ENCODE data around the gene SGSH.
"Not testable (repeated sequence)": the region's sequence is repeated elsewhere in the genome, so short reads cannot be mapped to it uniquely, and the experiment has no call there.

SGSH gene

GRCh38 chr17:80202197-80202596 is 17.9 kb downstream of the SGSH start:
- H3K9me3 ChIP-seq (ENCODE audit: insufficient read depth, low read depth, low read length), result no peaks in the 10 kb centered on the region
- no peak overlapping the region for H3K4me3 ChIP-seq (ENCODE audit: low read length)
- no peak overlapping the region for H3K27ac ChIP-seq (ENCODE audit: low read length)
- H3K36me3 ChIP-seq (ENCODE audit: insufficient read depth, low read depth, low read length), result no peaks in the 10 kb centered on the region
- no peak overlapping the region for H3K9ac ChIP-seq (ENCODE audit: low read depth, low read length)
- no peaks in the 10 kb centered on the region for H3K4me1 ChIP-seq (ENCODE audit: insufficient read depth, low read length)
- H3K27me3 ChIP-seq (ENCODE audit: insufficient read depth, low read length), result no peaks in the 10 kb centered on the region

- Histone ChIP-seq H3K4me1 (ENCODE audit: insufficient read depth, low read length) (no peaks in the 10 kb centered on the region), H3K27me3 (ENCODE audit: insufficient read depth, low read length) (no peaks in the 10 kb centered on the region), H3K9ac (ENCODE audit: low read depth, low read length) (no peak overlapping the region), H3K27ac (ENCODE audit: low read length) (no peak overlapping the region), H3K9me3 (ENCODE audit: insufficient read depth, low read depth, low read length) (no peaks in the 10 kb centered on the region), H3K4me3 (ENCODE audit: low read length) (no peak overlapping the region), H3K36me3 (ENCODE audit: insufficient read depth, low read depth, low read length) (no peaks in the 10 kb centered on the region)
Observed at GRCh38 chr17:80201446-80201845, 18.7 kb downstream of the SGSH start.

GRCh38 chr17:80199295-80199694 is 20.8 kb downstream of the SGSH start:
- H3K9ac ChIP-seq (ENCODE audit: low read depth, low read length); H3K4me3 ChIP-seq (ENCODE audit: low read length); H3K27ac ChIP-seq (ENCODE audit: low read length); H3K4me1 ChIP-seq (ENCODE audit: insufficient read depth, low read length); H3K9me3 ChIP-seq (ENCODE audit: insufficient read depth, low read depth, low read length); H3K36me3 ChIP-seq (ENCODE audit: insufficient read depth, low read depth, low read length); H3K27me3 ChIP-seq (ENCODE audit: insufficient read depth, low read length): not testable (repeated sequence)

GRCh38 chr17:80198144-80198661 is 21.9 kb downstream of the SGSH start:
- Histone ChIP-seq H3K36me3 (ENCODE audit: insufficient read depth, low read depth, low read length) (no peaks in the 10 kb centered on the region), H3K4me3 (ENCODE audit: low read length) (no peak overlapping the region), H3K4me1 (ENCODE audit: insufficient read depth, low read length) (no peaks in the 10 kb centered on the region), H3K9ac (ENCODE audit: low read depth, low read length) (no peak overlapping the region), H3K9me3 (ENCODE audit: insufficient read depth, low read depth, low read length) (no peaks in the 10 kb centered on the region), H3K27me3 (ENCODE audit: insufficient read depth, low read length) (no peaks in the 10 kb centered on the region), H3K27ac (ENCODE audit: low read length) (no peak overlapping the region)

GRCh38 chr17:80196652-80197051 is 23.5 kb downstream of the SGSH start:
- H3K9ac ChIP-seq (ENCODE audit: low read depth, low read length), result no peak overlapping the region
- H3K9me3 ChIP-seq (ENCODE audit: insufficient read depth, low read depth, low read length), result no peaks in the 10 kb centered on the region
- H3K36me3 ChIP-seq (ENCODE audit: insufficient read depth, low read depth, low read length), result no peaks in the 10 kb centered on the region
- H3K27me3 ChIP-seq (ENCODE audit: insufficient read depth, low read length), result no peaks in the 10 kb centered on the region
- H3K4me3 ChIP-seq (ENCODE audit: low read length), result no peak overlapping the region
- no peaks in the 10 kb centered on the region for H3K4me1 ChIP-seq (ENCODE audit: insufficient read depth, low read length)
- no peak overlapping the region for H3K27ac ChIP-seq (ENCODE audit: low read length)

GRCh38 chr17:80195671-80196529 is 24.2 kb downstream of the SGSH start:
- no peaks in the 10 kb centered on the region for H3K4me1 ChIP-seq (ENCODE audit: insufficient read depth, low read length)
- H3K9me3 ChIP-seq (ENCODE audit: insufficient read depth, low read depth, low read length), result no peaks in the 10 kb centered on the region
- H3K27ac ChIP-seq (ENCODE audit: low read length), result no peak overlapping the region
- H3K36me3 ChIP-seq (ENCODE audit: insufficient read depth, low read depth, low read length), result no peaks in the 10 kb centered on the region
- H3K9ac ChIP-seq (ENCODE audit: low read depth, low read length), result no peak overlapping the region
- no peaks in the 10 kb centered on the region for H3K27me3 ChIP-seq (ENCODE audit: insufficient read depth, low read length)
- no peak overlapping the region for H3K4me3 ChIP-seq (ENCODE audit: low read length)

- no peaks in the 10 kb centered on the region for H3K9me3 ChIP-seq (ENCODE audit: insufficient read depth, low read depth, low read length)
- no peaks in the 10 kb centered on the region for H3K4me1 ChIP-seq (ENCODE audit: insufficient read depth, low read length)
- no peaks in the 10 kb centered on the region for H3K27me3 ChIP-seq (ENCODE audit: insufficient read depth, low read length)
- no peak overlapping the region for H3K27ac ChIP-seq (ENCODE audit: low read length)
- no peak overlapping the region for H3K9ac ChIP-seq (ENCODE audit: low read depth, low read length)
- no peak overlapping the region for H3K4me3 ChIP-seq (ENCODE audit: low read length)
- H3K36me3 ChIP-seq (ENCODE audit: insufficient read depth, low read depth, low read length), result no peaks in the 10 kb centered on the region
Observed at GRCh38 chr17:80195141-80195540, 25.0 kb downstream of the SGSH start.

GRCh38 chr17:80191865-80192661 is 28.1 kb downstream of the SGSH start:
- Histone ChIP-seq H3K4me1 (ENCODE audit: insufficient read depth, low read length) (no peaks in the 10 kb centered on the region), H3K36me3 (ENCODE audit: insufficient read depth, low read depth, low read length) (no peaks in the 10 kb centered on the region), H3K27ac (ENCODE audit: low read length) (no peak overlapping the region), H3K27me3 (ENCODE audit: insufficient read depth, low read length) (no peaks in the 10 kb centered on the region), H3K9ac (ENCODE audit: low read depth, low read length) (no peak overlapping the region), H3K4me3 (ENCODE audit: low read length) (no peak overlapping the region), H3K9me3 (ENCODE audit: insufficient read depth, low read depth, low read length) (no peaks in the 10 kb centered on the region)

- Histone ChIP-seq H3K4me3 (ENCODE audit: low read length) (no peak overlapping the region), H3K9me3 (ENCODE audit: insufficient read depth, low read depth, low read length) (no peaks in the 10 kb centered on the region), H3K4me1 (ENCODE audit: insufficient read depth, low read length) (no peaks in the 10 kb centered on the region), H3K36me3 (ENCODE audit: insufficient read depth, low read depth, low read length) (no peaks in the 10 kb centered on the region), H3K27me3 (ENCODE audit: insufficient read depth, low read length) (no peaks in the 10 kb centered on the region), H3K9ac (ENCODE audit: low read depth, low read length) (no peak overlapping the region), H3K27ac (ENCODE audit: low read length) (no peak overlapping the region)
Observed at GRCh38 chr17:80191192-80191591, 28.9 kb downstream of the SGSH start.

- H3K27me3 ChIP-seq (ENCODE audit: insufficient read depth, low read length), result no peaks in the 10 kb centered on the region
Observed at GRCh38 chr17:80190716-80191115, 29.4 kb downstream of the SGSH start.

GRCh38 chr17:80189611-80190010 is 30.5 kb downstream of the SGSH start:
- Histone ChIP-seq H3K9ac (ENCODE audit: low read depth, low read length) (no peak overlapping the region), H3K4me1 (ENCODE audit: insufficient read depth, low read length) (no peaks in the 10 kb centered on the region)

More at GRCh38 chr17:80190716-80191115, 29.4 kb downstream of the SGSH start:
- Histone ChIP-seq H3K9ac (ENCODE audit: low read depth, low read length) (no peak overlapping the region), H3K27ac (ENCODE audit: low read length) (no peak overlapping the region), H3K9me3 (ENCODE audit: insufficient read depth, low read depth, low read length) (no peaks in the 10 kb centered on the region), H3K4me3 (ENCODE audit: low read length) (no peak overlapping the region), H3K36me3 (ENCODE audit: insufficient read depth, low read depth, low read length) (no peaks in the 10 kb centered on the region), H3K4me1 (ENCODE audit: insufficient read depth, low read length) (no peaks in the 10 kb centered on the region)

GRCh38 chr17:80187515-80187941 is 32.6 kb downstream of the SGSH start:
- no peak overlapping the region for H3K9ac ChIP-seq (ENCODE audit: low read depth, low read length)
- H3K27me3 ChIP-seq (ENCODE audit: insufficient read depth, low read length), result no peaks in the 10 kb centered on the region

More at GRCh38 chr17:80189611-80190010, 30.5 kb downstream of the SGSH start:
- no peaks in the 10 kb centered on the region for H3K27me3 ChIP-seq (ENCODE audit: insufficient read depth, low read length)
- no peak overlapping the region for H3K4me3 ChIP-seq (ENCODE audit: low read length)
- no peaks in the 10 kb centered on the region for H3K9me3 ChIP-seq (ENCODE audit: insufficient read depth, low read depth, low read length)
- H3K36me3 ChIP-seq (ENCODE audit: insufficient read depth, low read depth, low read length), result no peaks in the 10 kb centered on the region
- no peak overlapping the region for H3K27ac ChIP-seq (ENCODE audit: low read length)

More at GRCh38 chr17:80187515-80187941, 32.6 kb downstream of the SGSH start:
- H3K4me3 ChIP-seq (ENCODE audit: low read length), result no peak overlapping the region
- H3K9me3 ChIP-seq (ENCODE audit: insufficient read depth, low read depth, low read length), result no peaks in the 10 kb centered on the region
- H3K36me3 ChIP-seq (ENCODE audit: insufficient read depth, low read depth, low read length), result no peaks in the 10 kb centered on the region
- no peaks in the 10 kb centered on the region for H3K4me1 ChIP-seq (ENCODE audit: insufficient read depth, low read length)
- no peak overlapping the region for H3K27ac ChIP-seq (ENCODE audit: low read length)
